ENCODE measurements around the gene RHPN2. TPM values are rescaled to one million over a fixed set of nuclear protein-coding genes. Genes with fewer than 3 reads are reported as not detected.

Gene RHPN2
- 1.8 TPM for total RNA-seq (ENCODE audit: unreplicated experiment)
- long read RNA-seq, partial matches to known transcripts: 1 of 2 reads
- long read RNA-seq, other reads (novel, unspliced or antisense): 1 of 2 reads

DNA sequence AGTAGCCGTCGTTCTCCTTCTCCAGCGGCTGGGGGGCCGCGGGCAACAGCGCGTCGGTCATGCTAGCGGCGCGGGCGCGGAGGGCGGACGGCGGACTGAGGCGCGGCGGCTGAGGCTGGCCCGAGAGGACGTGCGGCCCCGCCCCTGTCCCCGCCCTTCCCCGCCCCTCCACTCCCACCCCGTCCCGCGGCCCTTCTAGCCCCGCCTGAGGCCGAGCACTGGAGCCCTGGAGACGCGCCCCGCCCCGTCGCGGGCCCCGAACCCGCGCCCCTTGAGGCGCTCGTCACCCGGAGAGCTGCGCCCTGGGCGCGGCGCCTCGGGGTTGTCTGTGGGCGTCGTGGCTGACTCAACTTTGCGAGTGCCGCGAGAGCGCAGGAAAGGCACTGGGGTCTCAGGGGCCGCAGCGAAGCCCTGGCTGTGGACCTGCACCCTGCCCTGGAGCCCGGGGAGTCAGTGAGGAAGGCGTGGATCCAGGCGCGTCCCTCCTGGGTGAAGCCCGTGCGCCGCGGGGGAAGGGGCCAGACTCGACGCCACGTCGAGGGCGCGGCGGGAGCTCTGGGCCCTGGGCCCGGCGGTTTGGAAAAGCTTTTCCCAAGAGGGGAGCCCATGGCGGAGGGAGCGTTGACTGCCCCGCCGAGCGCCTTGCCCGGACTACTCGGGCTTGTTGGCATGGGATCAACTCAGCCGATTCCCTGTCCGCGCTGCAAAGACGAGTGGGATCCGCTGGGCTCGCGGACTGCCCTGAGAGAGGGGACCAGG lies at the start of gene RHPN2:
Gene RHPN2 (minus strand): TSS at position 97 of the 759 bp plus-strand sequence. CDS start 36 bp downstream, at position 61.
- peak; percentile 68 for DNase-seq
- TF ChIP-seq, protein P1, sequence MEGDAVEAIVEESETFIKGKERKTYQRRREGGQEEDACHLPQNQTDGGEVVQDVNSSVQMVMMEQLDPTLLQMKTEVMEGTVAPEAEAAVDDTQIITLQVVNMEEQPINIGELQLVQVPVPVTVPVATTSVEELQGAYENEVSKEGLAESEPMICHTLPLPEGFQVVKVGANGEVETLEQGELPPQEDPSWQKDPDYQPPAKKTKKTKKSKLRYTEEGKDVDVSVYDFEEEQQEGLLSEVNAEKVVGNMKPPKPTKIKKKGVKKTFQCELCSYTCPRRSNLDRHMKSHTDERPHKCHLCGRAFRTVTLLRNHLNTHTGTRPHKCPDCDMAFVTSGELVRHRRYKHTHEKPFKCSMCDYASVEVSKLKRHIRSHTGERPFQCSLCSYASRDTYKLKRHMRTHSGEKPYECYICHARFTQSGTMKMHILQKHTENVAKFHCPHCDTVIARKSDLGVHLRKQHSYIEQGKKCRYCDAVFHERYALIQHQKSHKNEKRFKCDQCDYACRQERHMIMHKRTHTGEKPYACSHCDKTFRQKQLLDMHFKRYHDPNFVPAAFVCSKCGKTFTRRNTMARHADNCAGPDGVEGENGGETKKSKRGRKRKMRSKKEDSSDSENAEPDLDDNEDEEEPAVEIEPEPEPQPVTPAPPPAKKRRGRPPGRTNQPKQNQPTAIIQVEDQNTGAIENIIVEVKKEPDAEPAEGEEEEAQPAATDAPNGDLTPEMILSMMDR (IDR thresholded peaks at IDR 0.05; ENCODE audit: partially characterized antibody, unreplicated experiment): no peak
- peaks cover 3% of the 10 kb centered on the region for H3K9me3 Mint-ChIP-seq (ENCODE audit: unreplicated experiment)
- H3K4me3 Mint-ChIP-seq (ENCODE audit: unreplicated experiment): peak within 1 kb of the TSS; percentile 63
- H3K36me3 Mint-ChIP-seq (ENCODE audit: unreplicated experiment): no peaks in the 10 kb centered on the region
- peaks cover 10% of the 10 kb centered on the region for H3K27me3 Mint-ChIP-seq (ENCODE audit: unreplicated experiment)
- no peaks in the 10 kb centered on the region for H3K4me1 Mint-ChIP-seq (ENCODE audit: low read depth, unreplicated experiment)
- no peak within 1 kb of the TSS for H3K27ac Mint-ChIP-seq (ENCODE audit: unreplicated experiment)

GRCh38 chr19:33114312-33114711 lies 49.6 kb upstream of the RHPN2 start:
- TF ChIP-seq, protein P1 (IDR thresholded peaks at IDR 0.05; ENCODE audit: partially characterized antibody, unreplicated experiment): no peak

GRCh38 chr19:33111587-33111986 lies 46.9 kb upstream of the RHPN2 start:
- no peaks in the 10 kb centered on the region for H3K9me3 Mint-ChIP-seq (ENCODE audit: unreplicated experiment)
- no peaks in the 10 kb centered on the region for H3K27me3 Mint-ChIP-seq (ENCODE audit: unreplicated experiment)
- no peak overlapping the region for H3K27ac Mint-ChIP-seq (ENCODE audit: unreplicated experiment)
- TF ChIP-seq, protein P1 (IDR thresholded peaks at IDR 0.05; ENCODE audit: partially characterized antibody, unreplicated experiment): no peak
- H3K4me3 Mint-ChIP-seq (ENCODE audit: unreplicated experiment): no peak overlapping the region
- DNase-seq: no peak
- no peaks in the 10 kb centered on the region for H3K4me1 Mint-ChIP-seq (ENCODE audit: low read depth, unreplicated experiment)
- H3K36me3 Mint-ChIP-seq (ENCODE audit: unreplicated experiment): no peaks in the 10 kb centered on the region

More at GRCh38 chr19:33114312-33114711, 49.6 kb upstream of the RHPN2 start:
- Mint-ChIP-seq H3K36me3 (ENCODE audit: unreplicated experiment) (no peaks in the 10 kb centered on the region), H3K4me3 (ENCODE audit: unreplicated experiment) (no peak overlapping the region), H3K27me3 (ENCODE audit: unreplicated experiment) (no peaks in the 10 kb centered on the region), H3K9me3 (ENCODE audit: unreplicated experiment) (no peaks in the 10 kb centered on the region), H3K4me1 (ENCODE audit: low read depth, unreplicated experiment) (no peaks in the 10 kb centered on the region), H3K27ac (ENCODE audit: unreplicated experiment) (no peak overlapping the region)
- no peak for DNase-seq

GRCh38 chr19:33110137-33110910 lies 45.6 kb upstream of the RHPN2 start:
- no peaks in the 10 kb centered on the region for H3K9me3 Mint-ChIP-seq (ENCODE audit: unreplicated experiment)

More at GRCh38 chr19:33110137-33110910, 45.6 kb upstream of the RHPN2 start:
- Mint-ChIP-seq H3K27ac (ENCODE audit: unreplicated experiment) (no peak overlapping the region), H3K27me3 (ENCODE audit: unreplicated experiment) (no peaks in the 10 kb centered on the region), H3K36me3 (ENCODE audit: unreplicated experiment) (no peaks in the 10 kb centered on the region), H3K4me3 (ENCODE audit: unreplicated experiment) (no peak overlapping the region), H3K4me1 (ENCODE audit: low read depth, unreplicated experiment) (no peaks in the 10 kb centered on the region)
- TF ChIP-seq, protein P1 (IDR thresholded peaks at IDR 0.05; ENCODE audit: partially characterized antibody, unreplicated experiment): no peak
- DNase-seq: no peak

All from glutamatergic neuron (in vitro differentiated cells).